ENCODE results near the gene COL3A1. TPM values are rescaled to one million over a fixed set of nuclear protein-coding genes. Genes with fewer than 3 reads are reported as not detected.

COL3A1 gene
- total RNA-seq, 1 experiment from 2014 or later, result not detected

- no peak for DNase-seq (ENCODE audit: low spot score)
These were observed 41.2 kb downstream of the COL3A1 start for GRCh38 chr2:189015359-189015758.

- no peak for DNase-seq (ENCODE audit: low spot score)
These were observed 42.2 kb downstream of the COL3A1 start for GRCh38 chr2:189016311-189016861.

- DNase-seq (ENCODE audit: low spot score), result no peak
These were observed 44.5 kb downstream of the COL3A1 start for GRCh38 chr2:189018631-189019030.

- DNase-seq (ENCODE audit: low spot score), result no peak
These were observed 46.0 kb downstream of the COL3A1 start for GRCh38 chr2:189020179-189020578.

- no peak for DNase-seq (ENCODE audit: low spot score)
These were observed 47.9 kb downstream of the COL3A1 start for GRCh38 chr2:189022053-189022481.

GRCh38 chr2:189022492-189022891 lies 48.3 kb downstream of the COL3A1 start:
- no peak for DNase-seq (ENCODE audit: low spot score)

- peak; percentile 24 for DNase-seq (ENCODE audit: low spot score)
These were observed 50.9 kb downstream of the COL3A1 start for GRCh38 chr2:189024901-189025618.

- no peak for DNase-seq (ENCODE audit: low spot score)
These were observed 63.3 kb downstream of the COL3A1 start for GRCh38 chr2:189037518-189037917.

- no peak for DNase-seq (ENCODE audit: low spot score)
These were observed 71.7 kb downstream of the COL3A1 start for GRCh38 chr2:189045836-189046235.

GRCh38 chr2:189046320-189046719 lies 72.1 kb downstream of the COL3A1 start:
- DNase-seq (ENCODE audit: low spot score), result no peak

- DNase-seq (ENCODE audit: low spot score), result no peak
These were observed 73.2 kb downstream of the COL3A1 start for GRCh38 chr2:189047171-189047888.

- DNase-seq (ENCODE audit: low spot score), result no peak
These were observed 74.0 kb downstream of the COL3A1 start for GRCh38 chr2:189048189-189048588.

- no peak for DNase-seq (ENCODE audit: low spot score)
These were observed 75.6 kb downstream of the COL3A1 start for GRCh38 chr2:189049709-189050164.

- no peak for DNase-seq (ENCODE audit: low spot score)
These were observed 76.1 kb downstream of the COL3A1 start for GRCh38 chr2:189050165-189050712.

- DNase-seq (ENCODE audit: low spot score), result no peak
These were observed 82.3 kb downstream of the COL3A1 start for GRCh38 chr2:189056200-189057106.

GRCh38 chr2:189057316-189057715 lies 83.1 kb downstream of the COL3A1 start:
- DNase-seq (ENCODE audit: low spot score), result no peak

- no peak for DNase-seq (ENCODE audit: low spot score)
These were observed 86.0 kb downstream of the COL3A1 start for GRCh38 chr2:189060096-189060642.
